DMS 273 (cell line): ENCODE data around the gene SLC1A2.

Experiments
- DNase-seq: peaks from one replicate; lab custom pipeline; 2025; ENCODE audit not compliant: unreplicated experiment; lab: John Stamatoyannopoulos, UW

The SLC1A2 gene

GRCh38 chr11:35377262-35377661 lies 42.1 kb downstream of the SLC1A2 start:
- DNase-seq: peak; percentile 64

DNA sequence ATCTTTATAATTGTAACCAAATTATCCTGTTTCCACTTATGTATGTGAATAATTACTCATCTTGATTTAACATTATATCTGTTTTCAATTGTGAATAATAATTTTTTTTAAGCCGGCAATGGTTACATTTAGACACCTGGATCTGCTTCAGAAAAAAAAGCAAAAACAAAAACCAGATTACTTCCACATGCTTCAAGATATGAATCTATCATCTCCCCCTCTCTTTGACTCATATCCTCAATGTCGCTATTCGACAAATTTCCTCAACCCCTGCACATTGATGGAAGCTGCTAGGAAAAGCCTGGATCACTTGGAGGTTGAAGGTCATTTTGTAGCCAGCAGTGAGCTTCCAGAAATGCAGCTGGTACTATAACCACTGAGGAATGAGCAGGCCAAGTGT lies 42.7 kb downstream of the SLC1A2 start:
- DNase-seq: no peak

- no peak for DNase-seq
These were observed 43.2 kb downstream of the SLC1A2 start for GRCh38 chr11:35376118-35376510.

DNA sequence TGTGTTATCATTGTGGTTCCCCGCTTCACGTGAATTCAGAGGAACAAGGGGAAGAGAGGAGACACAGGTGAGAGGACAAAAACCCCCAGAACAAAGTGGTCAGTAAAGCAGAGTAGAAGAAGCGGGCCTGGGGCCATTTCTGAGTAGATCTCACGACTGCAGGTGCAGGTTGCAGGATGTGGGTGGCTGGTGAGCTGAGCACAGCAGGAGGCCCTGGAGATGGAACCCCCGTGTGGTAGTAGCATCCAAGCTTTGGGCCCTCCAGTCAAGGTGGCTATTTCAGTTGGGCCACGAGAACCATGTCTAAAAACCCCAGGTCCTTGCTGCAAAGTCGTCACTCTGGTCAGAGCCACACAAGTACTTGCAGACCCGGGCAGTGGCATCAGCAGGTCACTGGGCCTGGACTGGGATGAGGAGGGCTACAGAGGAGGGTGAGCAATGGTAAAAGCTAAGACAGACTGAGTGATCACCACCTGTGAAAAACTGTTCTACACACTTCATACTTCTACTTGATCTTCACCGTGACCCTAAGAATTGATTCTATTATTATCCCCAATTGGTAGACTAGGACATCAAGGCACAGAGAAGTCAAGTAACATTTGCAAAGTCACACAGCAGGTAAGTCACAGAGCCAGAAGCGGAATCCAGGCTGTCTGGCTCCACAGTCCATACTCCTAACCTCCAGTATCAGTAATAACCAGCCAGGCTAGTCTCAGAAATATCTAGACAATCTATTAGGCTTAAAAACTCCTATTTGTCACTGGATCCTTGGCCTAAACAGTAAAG lies 43.8 kb downstream of the SLC1A2 start:
- DNase-seq: no peak

- DNase-seq: peak; percentile 40
These were observed 45.9 kb downstream of the SLC1A2 start for GRCh38 chr11:35373284-35373933.

DNA sequence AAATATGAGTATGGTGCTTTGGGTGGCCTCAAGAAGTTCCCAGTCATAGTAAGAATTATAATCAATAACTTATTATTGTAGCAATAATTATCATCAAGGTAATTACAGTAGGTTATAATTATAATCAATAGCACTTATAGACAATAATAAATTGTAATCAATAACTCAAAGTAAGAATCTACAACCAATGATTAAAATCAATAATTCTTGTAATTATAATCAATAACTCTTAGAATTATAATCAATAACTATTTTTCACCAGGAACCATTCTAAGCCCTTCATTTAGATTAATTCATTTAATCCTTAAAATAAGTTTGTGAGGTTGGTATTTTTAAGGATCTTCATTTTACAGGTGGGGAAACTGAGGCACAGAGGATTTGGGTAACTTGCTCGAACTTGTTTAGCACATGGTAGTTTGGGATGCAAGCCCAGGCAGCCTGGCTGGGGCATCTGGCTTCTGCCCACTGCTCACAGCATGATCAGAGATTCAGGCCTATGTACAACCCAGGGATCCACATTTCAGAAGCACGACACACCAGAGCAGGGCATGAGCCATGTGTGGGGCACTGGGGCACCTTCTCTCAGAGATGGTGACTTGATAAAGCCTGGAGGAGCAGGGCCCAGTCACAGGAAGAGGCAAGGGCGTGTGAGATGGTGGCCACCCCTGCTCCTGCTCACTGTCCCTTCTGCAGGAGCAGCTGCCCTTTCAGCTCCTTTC lies 46.6 kb downstream of the SLC1A2 start:
- peak; percentile 12 for DNase-seq

GRCh38 chr11:35367491-35367890 lies 51.9 kb downstream of the SLC1A2 start:
- no peak for DNase-seq

- no peak for DNase-seq
These were observed 52.6 kb downstream of the SLC1A2 start for GRCh38 chr11:35366798-35367197.

DNA sequence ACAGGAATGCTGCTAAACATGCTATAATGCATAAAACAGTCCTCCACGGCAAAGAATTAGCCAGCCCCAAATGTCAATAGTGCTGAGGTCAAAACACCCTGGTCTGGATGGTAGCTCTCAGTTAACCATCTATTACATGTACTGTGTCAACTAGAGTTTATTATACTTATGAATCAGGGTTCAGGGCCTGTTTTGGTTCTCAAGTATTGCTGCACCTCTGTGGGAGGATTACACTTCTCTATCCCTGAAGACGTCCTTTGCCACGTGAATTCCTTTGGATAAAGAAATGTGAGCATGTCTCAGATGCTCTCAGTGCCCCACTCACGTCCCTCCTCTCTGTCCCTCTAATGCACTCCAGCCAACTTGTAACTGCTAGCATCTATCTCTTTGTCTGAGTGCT lies 53.4 kb downstream of the SLC1A2 start:
- DNase-seq: no peak

GRCh38 chr11:35365395-35365794 lies 54.0 kb downstream of the SLC1A2 start:
- no peak for DNase-seq

DNA sequence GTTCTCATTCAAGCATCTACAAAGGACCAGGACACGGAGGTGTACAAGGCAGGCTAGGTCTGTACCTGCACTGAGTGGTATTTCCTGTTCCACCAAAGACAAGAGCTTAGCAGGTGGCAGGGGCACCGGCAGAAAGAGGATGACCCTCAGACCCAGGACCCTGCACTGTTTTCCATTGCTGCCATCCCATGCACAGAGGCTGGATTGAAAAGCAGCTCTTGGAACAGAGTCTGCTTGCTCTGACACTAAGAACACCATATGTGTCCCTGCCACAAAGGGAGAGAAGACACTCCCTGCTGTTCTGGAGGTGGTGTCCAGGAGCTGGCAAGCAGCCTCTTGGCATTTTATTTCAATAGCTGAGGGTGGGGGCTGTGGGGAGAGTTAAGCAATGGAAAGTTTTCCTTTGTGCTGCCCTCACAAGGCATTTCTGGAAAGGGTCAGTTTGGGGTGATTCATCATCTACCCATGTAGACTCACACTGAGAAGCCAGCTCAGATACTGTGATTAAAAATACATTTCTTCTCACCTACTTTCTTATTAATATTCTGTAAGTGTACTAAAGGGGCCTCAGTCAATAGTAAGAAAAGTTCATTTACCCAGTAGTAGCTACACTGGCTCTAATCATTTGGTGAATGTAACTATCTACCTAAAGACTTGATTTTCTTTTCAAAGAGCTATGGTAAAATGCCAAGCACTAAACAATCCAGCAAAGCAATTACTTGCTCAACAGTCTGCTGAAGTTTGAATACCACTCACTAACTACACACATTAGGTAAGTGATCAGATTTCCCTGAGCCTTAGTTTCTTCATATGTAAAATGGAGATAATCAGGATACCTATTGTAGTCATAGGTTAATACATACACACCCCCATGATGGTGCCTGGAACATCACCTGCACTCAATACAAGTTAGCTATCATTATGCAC lies 55.2 kb downstream of the SLC1A2 start:
- DNase-seq: peak; percentile 50

DNA sequence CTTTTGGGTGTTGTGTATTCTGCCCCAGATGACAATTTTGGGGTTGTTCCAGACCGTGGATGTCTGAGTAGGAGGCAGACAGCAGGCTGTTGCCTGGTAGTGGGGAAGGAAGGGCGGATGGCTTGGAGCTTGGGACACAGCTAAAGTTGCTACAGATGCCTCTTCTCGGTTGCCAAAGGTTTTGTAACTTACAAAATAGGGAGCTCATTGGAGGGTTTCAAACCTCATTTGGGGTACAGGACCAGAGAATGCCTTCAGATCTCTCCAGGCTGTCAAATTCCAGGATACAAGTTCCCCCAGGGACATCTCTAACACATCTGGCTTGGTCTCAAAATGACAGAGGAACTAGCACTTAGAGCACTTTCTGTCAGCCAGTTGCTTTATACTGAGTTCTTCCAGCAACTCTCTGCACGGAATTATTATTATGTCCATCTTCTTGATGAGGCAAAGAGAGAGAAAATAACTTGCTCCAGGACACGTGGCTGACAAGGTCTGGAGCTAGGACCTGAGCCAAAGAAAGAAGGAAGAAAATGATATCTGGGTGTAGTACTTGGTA lies 56.0 kb downstream of the SLC1A2 start:
- no peak for DNase-seq

- DNase-seq: no peak
These were observed 56.8 kb downstream of the SLC1A2 start for GRCh38 chr11:35362521-35362980.

DNA sequence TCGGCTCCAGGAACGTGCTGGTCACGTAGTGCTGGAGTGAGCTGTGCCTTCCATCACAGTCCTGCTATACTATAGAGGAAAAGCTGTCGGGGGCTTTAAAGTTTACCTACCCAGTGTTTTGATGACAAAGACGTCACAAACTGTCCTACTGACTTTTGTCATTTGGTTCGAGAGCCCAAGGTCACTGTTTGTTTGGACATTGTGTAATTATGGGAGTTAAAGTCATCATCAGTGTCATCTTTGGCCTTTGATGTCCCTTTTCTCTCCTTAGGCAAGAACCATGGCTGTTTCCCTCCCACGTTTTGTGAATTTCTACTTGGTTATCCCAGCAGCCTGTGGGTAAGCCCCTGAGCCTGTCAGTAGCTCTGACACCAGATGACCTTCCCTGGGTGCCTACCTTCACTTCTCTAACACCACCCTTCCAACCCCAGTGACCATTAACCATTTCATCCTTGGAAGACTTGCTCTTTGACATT lies 59.3 kb downstream of the SLC1A2 start:
- DNase-seq: no peak

DNA sequence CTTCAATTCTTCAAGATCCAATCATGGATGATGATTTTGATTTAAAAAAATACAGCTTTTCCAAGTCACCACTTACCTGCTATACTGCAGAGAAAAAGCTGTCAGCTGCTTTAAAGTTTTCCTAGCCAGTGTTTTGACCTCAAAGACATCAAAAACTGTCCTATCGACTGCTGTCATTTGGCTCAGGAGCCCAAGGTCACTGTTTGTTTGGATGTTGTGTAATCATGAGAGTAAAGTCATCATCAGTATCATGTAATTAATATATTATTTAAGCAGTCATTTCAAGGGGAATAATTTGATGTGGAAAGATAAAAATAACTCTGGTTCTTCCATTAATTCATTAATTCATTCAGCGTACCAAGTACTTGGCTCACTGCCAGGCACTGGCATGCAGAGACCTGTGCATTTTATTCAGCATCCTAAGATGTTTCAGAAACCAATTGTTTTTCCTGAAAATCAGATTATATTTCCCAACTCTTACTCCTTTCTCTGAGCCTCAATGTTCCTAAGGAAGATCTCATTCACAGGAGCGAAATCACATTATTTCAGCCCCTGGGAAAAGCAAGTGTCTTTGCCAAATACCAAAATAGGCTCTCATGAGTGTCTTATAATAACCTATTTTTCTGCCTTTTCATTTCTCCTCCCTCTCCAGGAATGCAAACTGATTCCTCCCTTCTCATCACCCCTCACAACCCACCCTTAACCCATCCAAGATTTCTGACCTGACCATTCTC lies 59.9 kb downstream of the SLC1A2 start:
- peak; percentile 10 for DNase-seq

GRCh38 chr11:35358391-35358790 lies 61.0 kb downstream of the SLC1A2 start:
- no peak for DNase-seq

GRCh38 chr11:35357923-35358322 lies 61.4 kb downstream of the SLC1A2 start:
- DNase-seq: no peak

DNA sequence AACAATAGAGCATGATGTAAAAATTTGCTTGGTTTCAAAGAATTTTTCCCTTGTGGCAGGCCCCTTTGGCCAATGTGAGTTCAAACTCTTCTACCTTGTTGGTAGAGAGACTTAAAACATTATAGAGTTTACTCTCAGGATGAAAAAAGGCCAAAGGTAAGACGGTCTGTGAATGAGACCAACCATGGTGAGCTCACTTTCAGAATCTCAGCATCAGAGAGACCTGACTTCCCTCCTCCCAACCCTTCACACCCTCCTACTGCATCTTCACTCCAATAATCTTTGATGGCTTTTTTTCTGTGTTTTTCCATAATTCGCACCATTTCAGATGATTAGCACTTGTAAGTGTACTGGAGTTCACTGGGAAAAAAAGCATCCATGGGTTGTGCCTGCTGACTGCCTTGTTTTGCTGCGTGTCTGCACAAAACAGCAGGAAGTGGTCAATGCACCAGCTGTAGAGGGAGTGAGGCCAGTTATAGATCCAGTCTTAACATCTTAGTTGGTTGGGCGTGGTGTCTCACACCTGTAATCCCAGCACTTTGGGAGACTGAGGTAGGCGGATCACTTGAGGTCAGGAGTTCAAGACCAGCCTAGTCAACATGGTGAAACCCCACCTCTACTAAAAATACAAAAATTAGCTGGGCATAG lies 64.1 kb downstream of the SLC1A2 start:
- no peak for DNase-seq

DNA sequence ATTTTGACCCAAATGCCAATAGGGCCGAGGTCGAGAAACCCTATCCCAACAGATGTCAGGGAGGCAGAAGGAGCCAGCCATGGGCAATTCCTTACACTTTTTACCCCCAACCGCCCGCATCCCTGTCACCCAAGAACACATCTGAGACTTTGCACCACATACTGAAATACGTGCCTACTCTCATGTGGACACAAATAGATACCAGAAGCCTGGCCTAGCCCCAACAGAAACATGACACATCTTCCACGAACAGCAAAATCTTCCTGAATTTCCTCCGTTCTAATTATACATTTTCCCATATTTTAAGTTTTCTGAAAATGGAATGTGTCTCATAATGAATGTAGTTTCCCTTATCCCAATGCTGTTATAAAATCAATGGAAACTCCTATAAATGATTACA lies 64.7 kb downstream of the SLC1A2 start:
- no peak for DNase-seq
